GM06990 (cell line): ENCODE data around the gene P2RY6.

Experiments used
- DNase-seq: peaks from one replicate; pipeline ENCODE4 v3.0.0-alpha.2; 2011; ENCODE audit not compliant: insufficient read length; ENCODE audit errors: extremely low read depth
- H3K27me3 ChIP-seq: replicated peaks from 2 replicates; pipeline ENCODE4 v1.6.0; 2011; ENCODE audit warnings: low read length; ENCODE audit not compliant: control insufficient read depth, insufficient read depth
- H3K36me3 ChIP-seq: 2 replicates; pipeline ENCODE4 v1.5.1; 2011; ENCODE audit warnings: low read length; ENCODE audit not compliant: control insufficient read depth, insufficient read depth
- H3K4me3 ChIP-seq: replicated peaks from 2 replicates; pipeline ENCODE4 v1.5.1; 2011; ENCODE audit warnings: low read depth, mild to moderate bottlenecking, control low read depth, low read length
- CTCF ChIP-seq: IDR thresholded peaks from 2 replicates; pipeline ENCODE4 v1.5.1; 2011; ENCODE audit warnings: low read length, control low read depth, mild to moderate bottlenecking, inconsistent platforms; ENCODE audit not compliant: insufficient read depth, poor library complexity, severe bottlenecking

Gene P2RY6

GRCh38 chr11:73337846-73338245, 65.7 kb downstream of the P2RY6 start:
- H3K4me3 ChIP-seq: no peak overlapping the region
- no peak for DNase-seq
- TF ChIP-seq CTCF: no peak
- no peaks in the 10 kb centered on the region for H3K27me3 ChIP-seq
- H3K36me3 ChIP-seq: no peaks in the 10 kb centered on the region

- Histone ChIP-seq H3K36me3 (no peaks in the 10 kb centered on the region), H3K27me3 (no peaks in the 10 kb centered on the region), H3K4me3 (no peak overlapping the region)
- no peak for DNase-seq
- TF ChIP-seq CTCF: no peak
Measured at GRCh38 chr11:73338279-73338678, 66.1 kb downstream of the P2RY6 start.

- Histone ChIP-seq H3K4me3 (no peak overlapping the region), H3K36me3 (no peaks in the 10 kb centered on the region), H3K27me3 (no peaks in the 10 kb centered on the region)
- no peak for DNase-seq
- no peak for TF ChIP-seq CTCF
Measured at GRCh38 chr11:73340164-73340563, 68.0 kb downstream of the P2RY6 start.

- no peak for TF ChIP-seq CTCF
- no peak for DNase-seq
- no peaks in the 10 kb centered on the region for H3K27me3 ChIP-seq
- H3K4me3 ChIP-seq: no peak overlapping the region
- no peaks in the 10 kb centered on the region for H3K36me3 ChIP-seq
Measured at GRCh38 chr11:73342633-73343032, 70.5 kb downstream of the P2RY6 start.

GRCh38 chr11:73343076-73343873, 71.1 kb downstream of the P2RY6 start:
- no peak for DNase-seq
- no peak overlapping the region for H3K4me3 ChIP-seq
- H3K36me3 ChIP-seq: no peaks in the 10 kb centered on the region
- H3K27me3 ChIP-seq: no peaks in the 10 kb centered on the region
- TF ChIP-seq CTCF: no peak
